SKM-1 (cell line): ENCODE data around the gene HSD17B14.
A peak's percentile ranks its signal among the peaks of the same experiment; 100 is the strongest.
"Not testable (repeated sequence)": the region's sequence is repeated elsewhere in the genome, so short reads cannot be mapped to it uniquely, and the experiment has no call there.

ENCODE experiments used
- DNase-seq: peaks from one replicate; lab custom pipeline; 2025; ENCODE audit not compliant: unreplicated experiment; lab: John Stamatoyannopoulos, UW

Gene HSD17B14

DNA sequence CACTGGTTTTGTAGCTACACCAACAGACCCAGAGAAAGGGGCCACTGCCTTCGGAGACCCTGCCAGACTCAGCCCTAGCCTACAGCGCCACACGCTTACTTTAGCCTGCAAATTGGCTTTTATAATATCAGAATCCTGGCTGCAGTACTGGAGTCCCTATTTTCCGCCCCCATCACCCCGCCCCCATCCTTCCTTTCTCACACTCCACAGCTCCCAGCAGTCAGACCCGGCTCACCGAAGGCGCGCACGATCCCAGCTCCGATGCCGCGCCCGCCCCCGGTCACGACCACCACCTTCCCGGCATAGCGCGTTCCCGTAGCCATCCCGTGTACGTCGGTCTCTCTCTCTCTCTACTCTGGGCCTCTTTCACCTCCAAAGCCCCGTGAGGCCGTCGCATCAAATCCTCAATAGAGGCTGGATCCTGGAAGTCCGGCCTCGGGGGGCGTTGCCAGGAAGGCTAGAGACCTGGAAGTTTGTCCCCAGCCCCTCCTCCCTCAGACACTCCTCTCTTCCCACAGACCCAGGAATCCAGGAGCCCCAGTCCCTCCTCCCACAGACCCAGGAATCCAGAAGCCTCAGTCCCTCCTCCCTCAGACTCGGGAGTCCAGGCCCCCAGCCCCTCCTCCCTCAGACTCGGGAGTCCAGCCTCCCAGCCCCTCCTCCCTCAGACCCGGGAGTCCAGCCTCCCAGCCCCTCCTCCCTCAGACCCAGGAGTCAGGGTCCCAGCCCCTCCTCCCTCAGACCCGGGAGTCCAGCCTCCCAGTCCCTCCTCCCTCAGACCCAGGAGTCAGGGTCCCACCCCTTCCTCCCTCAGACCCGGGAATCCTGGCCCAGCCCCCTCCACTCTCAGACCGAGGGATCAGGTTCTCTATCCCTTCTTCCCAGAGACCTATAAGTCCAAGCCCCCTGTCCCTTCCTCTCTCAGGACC is at the start of gene HSD17B14:
Gene HSD17B14 (minus strand): TSS at position 403 of the 929 bp plus-strand sequence. CDS start 80 bp downstream, at position 323.
- no peak for DNase-seq

DNA sequence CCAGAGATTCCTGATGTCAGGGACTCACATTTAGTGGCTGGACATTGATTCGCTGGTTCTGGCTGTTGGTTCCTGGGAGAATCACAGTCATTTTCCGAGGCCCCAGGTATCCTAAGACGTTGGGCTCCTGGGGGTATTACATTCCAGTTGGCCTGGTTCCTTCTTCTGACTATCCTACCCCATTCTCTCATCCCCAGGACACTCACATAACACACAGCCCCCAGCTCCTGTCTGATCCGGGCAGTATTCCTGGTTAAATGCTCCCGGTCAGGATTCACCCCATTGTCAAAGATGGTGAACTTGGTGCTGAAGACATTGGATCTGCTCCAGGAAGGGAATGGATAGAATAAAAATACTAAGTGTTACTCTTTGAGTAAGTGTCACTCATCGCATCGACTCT is 47.4 kb upstream of the HSD17B14 start:
- DNase-seq: no peak

DNA sequence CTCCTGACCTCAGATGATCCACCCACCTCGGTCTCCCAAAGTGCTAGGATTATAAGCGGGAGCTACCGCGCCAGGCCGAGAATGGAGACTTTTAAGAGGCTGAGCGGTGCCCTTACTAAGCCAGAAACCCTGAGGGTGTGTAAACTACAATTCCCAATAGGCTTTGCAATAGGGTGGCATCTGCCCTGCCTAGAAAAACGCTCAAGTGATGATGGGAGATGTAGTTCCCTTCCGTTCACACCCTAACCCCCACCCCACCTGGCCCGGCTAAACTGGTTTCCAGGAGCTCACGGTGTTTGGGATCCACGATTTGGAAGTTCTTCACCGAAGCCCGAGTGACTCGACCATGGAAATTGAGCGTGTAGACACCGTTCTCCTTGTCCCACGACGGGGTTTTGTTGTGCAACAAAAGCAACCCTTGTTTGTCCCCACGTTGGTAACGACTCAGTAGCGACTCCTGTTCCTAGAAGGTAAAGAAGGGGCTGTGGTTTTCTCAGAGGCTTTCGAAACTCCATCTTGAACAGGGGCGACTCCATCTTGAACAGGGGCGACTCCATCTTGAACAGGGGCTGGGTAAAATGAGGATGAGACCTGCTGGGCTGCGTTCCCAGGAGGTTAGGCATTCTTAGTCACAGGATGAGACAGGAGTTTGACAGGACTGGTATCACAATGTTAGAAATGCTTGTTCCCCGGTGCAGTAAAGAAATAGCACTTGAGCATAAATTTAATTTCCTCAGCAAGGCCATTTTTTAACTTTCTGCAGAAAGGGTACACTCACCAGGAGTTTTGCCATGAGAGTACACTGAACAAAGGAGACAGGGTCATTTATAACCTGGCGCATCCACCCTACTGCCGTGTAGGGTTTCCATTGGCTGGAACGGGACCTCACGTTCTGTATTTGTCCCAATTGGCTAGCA is 45.7 kb upstream of the HSD17B14 start:
- no peak for DNase-seq

DNA sequence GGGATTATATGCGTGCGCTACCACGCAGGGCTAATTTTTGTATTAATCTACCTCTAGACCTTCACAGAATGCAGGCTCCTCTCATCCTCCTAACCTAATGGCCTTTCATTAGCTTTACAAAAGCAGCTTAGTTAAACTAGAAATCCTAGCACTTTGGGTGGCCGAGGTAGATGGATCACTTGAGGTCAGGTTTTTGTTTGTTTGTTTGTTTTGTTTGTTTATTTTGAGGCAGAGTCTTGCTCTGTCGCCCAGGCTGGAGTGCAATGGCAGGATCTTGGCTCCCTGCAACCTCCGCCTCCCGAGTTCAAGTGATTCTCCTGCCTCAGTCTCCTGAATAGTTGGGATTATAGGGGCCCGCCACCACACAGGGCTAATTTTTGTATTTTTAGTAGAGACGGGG is 43.4 kb upstream of the HSD17B14 start:
- not testable (repeated sequence) for DNase-seq

DNA sequence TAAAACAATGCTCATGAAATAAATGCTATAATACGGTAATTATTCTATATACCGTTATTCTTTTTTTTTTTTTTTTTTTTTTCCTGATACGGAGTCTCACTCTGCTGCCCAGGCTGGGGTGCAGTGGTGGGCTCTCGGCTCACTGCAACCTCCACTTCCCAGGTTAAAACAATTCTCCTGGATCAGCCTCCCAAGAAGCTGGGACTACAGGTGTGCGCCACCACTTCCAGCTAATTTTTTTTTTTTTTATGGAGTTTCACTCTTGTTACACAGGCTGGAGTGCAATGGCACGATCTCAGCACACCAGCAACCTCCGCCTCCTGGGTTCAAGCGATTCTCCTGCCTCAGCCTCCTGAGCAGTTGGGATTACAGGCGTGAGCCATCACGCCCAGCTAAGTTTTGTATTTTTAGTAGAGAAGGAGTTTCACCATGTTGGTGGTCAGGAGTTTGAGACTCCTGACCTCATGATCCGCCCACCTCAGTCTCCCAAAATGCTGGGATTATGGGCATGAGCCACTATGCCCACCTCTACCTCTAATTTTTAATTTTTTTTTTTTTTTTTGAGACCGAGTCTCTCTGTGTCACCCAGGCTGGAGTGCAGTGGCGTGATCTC is 42.8 kb upstream of the HSD17B14 start:
- DNase-seq: no peak

DNA sequence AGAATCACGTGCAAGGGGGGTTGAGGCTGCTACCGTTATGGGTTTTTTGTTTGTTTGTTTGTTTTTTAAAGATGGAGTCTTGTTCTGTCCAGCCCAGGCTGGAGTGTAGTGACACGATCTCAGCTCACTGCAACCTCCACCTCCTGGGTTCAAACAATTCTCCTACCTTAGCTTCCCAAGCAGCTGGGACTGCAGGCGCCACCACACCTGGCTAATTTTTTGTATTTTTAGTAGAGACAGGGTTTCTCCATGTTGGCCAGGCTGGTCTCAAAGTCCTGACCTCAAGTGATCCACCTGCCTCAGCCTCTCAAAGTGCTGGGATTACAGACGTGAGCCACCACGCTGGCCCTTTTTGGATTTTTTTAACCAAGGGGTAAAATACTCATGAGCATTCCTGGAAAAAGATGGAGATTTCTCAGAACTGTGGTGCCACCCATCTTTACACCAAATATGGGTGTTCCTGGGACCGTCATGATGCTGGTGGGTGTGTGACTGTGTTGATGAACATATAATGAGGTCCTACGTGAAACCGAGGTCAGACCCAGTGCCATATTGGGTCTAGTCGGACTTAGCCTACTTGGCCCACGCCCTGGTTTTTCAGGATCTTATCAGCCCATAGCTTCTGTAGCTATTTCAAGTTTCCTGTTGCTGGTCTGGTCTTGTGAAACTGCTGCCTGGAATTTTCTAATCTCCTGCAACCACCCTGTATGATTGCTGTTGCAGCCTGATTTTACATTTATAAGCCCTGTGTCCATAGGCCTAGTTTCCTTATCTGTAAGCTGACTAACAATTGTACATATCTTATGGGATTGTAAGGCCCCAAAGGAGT is 42.1 kb upstream of the HSD17B14 start:
- DNase-seq: no peak

DNA sequence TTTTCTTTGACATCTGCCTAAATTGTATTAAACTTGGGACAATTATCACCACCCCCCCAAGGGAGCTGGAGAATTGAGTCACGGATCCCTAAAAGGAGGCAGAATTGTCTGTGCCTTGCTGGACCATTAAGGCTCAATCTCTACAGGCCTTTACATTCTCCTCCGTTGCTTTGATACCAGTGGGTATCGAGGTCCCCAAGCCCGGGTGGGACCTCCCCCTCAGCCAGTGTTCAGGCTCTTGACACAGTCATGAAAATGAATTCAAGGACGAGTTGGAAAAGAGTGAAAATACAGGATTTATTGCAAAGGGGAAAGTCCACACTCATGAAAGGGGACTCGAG is 41.5 kb upstream of the HSD17B14 start:
- no peak for DNase-seq

DNA sequence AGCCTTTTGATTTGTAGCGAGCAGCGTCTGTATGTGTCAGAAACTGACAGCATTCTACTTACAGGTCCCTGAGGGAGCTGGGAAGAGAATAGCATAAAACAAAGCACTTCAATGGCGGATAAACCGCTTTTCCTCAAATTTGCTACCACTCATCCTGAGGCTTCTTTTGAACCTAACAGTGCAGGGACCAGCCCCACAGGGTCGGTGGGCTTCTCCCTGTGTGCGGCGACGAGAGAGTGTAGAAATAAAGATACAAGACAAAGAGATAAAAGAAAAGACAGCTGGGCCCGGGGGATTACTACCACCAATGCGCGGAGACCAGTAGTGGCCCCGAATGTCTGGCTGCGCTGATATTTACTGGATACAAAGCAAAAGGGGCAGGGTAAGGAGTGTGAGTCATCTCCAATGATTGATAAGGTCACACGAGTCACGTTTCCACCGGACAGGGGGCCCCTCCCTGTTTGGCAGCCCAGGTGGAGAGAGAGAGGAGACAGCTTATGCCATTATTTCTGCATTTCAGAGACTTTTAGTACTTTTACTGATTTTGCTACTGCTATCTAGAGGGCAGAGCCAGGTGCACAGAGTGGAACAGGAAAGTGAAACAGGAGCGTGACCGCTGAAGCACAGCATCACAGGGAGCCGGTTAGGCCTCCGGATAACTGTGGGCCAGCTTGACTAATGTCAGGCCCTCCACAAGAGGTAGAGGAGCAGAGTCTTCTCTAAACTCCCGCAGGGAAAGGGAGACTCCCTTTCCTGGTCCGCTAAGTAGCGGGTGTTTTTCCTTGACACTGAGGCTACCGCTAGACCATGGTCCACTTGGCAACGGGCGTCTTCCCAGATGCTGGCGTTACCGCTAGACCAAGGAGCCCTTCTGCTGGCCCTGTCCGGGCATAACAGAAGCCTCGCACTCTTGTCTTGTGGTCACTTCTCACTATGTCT is 40.0 kb upstream of the HSD17B14 start:
- not testable (repeated sequence) for DNase-seq

DNA sequence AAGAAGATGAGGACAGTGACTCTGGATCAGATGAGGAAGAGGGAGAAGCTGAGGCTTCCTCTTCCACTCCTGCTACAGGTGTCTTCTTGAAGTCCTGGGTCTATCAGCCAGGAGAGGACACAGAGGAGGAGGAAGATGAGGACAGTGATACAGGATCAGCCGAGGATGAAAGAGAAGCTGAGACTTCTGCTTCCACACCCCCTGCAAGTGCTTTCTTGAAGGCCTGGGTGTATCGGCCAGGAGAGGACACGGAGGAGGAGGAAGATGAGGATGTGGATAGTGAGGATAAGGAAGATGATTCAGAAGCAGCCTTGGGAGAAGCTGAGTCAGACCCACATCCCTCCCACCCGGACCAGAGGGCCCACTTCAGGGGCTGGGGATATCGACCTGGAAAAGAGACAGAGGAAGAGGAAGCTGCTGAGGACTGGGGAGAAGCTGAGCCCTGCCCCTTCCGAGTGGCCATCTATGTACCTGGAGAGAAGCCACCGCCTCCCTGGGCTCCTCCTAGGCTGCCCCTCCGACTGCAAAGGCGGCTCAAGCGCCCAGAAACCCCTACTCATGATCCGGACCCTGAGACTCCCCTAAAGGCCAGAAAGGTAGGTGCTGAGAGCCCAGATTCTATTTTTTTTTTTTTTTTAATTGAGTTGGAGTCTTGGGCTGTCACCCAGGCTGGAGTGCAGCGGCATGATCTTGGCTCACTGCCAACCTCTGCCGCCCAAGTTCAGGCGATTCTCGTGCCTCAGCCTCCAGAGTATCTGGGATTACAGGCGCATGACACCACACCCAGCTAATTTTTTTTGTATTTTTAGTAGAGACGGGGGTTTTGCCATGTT is 38.2 kb upstream of the HSD17B14 start:
- no peak for DNase-seq

DNA sequence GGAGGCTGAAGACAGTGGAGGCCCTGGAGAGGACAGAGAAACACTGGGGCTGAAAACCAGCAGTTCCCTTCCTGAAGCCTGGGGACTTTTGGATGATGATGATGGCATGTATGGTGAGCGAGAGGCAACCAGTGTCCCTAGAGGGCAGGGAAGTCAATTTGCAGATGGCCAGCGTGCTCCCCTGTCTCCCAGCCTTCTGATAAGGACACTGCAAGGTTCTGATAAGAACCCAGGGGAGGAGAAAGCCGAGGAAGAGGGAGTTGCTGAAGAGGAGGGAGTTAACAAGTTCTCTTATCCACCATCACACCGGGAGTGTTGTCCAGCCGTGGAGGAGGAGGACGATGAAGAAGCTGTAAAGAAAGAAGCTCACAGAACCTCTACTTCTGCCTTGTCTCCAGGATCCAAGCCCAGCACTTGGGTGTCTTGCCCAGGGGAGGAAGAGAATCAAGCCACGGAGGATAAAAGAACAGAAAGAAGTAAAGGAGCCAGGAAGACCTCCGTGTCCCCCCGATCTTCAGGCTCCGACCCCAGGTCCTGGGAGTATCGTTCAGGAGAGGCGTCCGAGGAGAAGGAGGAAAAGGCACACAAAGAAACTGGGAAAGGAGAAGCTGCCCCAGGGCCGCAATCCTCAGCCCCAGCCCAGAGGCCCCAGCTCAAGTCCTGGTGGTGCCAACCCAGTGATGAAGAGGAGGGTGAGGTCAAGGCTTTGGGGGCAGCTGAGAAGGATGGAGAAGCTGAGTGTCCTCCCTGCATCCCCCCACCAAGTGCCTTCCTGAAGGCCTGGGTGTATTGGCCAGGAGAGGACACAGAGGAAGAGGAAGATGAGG is 37.4 kb upstream of the HSD17B14 start:
- DNase-seq: no peak

DNA sequence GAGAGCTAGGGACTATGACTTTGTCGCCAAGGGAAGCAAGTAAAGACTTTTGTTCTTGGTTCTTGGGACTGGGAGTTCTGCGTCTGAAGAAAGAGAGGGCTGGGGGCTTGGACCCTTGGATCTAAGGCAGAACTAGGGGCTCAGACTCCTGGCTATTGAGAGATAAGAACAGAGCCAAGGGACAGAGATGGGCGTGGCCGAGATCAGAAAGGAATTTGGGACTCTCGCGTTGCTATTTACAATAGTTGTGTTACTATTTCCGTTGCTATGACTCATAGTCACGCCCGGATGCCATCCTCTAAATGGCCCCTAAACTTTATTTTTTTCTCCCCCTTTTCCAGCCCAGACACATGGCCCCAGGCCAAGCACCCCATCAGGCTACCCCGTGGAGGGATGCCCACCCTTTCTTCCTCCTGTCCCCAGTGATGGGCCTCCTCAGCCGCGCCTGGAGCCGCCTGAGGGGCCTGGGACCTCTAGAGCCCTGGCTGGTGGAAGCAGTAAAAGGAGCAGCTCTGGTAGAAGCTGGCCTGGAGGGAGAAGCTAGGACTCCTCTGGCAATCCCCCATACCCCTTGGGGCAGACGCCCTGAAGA is 36.7 kb upstream of the HSD17B14 start:
- no peak for DNase-seq

DNA sequence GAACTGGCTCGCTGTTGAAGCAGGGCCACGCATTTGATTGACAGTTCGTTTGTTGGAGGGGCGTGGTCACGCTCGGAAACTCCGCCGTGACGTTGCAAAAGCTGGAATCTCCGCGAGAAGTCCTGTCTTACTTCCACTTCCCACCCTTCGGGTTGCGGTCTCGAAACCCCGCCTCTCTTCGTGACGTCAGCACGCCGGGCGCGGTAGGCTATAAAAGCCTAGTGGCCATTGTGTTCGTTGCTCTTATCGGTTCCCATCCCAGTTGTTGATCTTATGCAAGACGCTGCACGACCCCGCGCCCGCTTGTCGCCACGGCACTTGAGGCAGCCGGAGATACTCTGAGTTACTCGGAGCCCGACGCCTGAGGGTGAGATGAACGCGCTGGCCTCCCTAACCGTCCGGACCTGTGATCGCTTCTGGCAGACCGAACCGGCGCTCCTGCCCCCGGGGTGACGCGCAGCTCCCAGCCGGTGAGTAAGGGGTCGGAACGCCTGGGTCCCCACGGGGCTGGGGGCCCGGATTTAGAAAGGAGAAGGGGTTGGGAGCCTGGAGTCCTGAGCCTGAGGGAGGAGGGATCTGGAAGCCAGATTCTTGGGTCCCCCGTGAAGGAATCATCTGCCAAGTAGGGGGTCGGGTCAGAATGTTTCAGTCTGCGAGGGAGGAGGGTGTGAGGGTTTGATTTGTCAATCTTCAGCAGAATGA is 36.0 kb upstream of the HSD17B14 start, which contains the start of gene PPP1R15A:
Gene PPP1R15A (plus strand): TSS at position 240 of the 702 bp plus-strand sequence. CDS start 813 bp downstream, outside the sequence.
- DNase-seq: peak; percentile 36

DNA sequence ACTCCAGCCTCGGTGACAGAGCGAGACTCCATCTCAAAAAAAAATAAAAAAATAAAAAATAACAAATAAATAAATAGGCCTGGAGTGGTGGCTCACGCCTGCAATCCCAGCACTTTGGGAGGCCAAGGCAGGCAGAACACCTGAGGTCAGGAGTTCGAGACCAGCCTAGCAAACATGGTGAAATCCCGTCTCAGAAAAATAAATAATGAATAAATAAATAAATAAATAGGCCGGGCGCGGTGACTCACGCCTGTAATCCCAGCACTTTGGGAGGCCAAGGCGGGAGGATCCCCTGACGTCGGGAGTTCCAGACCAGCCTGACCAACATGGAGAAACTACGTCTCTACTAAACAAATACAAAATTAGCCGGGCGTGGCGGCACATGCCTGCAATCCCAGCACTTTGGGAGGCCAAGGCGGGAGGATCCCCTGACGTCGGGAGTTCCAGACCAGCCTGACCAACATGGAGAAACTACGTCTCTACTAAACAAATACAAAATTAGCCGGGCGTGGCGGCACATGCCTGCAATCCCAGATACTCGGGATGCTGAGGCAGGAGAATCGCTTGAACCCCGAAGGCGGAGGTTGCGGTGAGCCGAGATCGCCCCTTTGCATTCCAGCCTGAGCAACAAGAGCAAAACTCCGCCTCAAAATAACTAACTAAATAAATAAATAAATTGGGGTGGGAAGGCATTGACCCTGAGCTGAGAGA is 35.3 kb upstream of the HSD17B14 start:
- DNase-seq: not testable (repeated sequence)

DNA sequence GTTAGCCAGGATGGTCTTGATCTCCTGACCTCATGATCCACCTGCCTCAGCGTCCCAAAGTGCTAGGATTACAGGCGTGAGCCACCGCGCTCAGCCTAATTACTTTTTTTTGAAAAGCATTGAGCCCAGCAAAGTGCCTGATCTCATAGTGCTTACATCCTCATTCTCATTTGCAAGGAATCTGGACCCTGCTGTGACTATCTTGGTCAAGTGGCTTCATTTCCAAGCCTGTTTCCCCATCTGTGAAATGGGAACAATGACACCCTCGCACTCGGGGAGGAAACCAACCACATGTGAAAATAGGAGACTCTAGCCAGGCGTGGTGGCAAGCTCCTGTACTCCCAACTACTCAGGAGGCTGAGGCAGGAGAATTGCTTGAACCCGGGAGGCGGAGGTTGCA is 33.8 kb upstream of the HSD17B14 start:
- no peak for DNase-seq

DNA sequence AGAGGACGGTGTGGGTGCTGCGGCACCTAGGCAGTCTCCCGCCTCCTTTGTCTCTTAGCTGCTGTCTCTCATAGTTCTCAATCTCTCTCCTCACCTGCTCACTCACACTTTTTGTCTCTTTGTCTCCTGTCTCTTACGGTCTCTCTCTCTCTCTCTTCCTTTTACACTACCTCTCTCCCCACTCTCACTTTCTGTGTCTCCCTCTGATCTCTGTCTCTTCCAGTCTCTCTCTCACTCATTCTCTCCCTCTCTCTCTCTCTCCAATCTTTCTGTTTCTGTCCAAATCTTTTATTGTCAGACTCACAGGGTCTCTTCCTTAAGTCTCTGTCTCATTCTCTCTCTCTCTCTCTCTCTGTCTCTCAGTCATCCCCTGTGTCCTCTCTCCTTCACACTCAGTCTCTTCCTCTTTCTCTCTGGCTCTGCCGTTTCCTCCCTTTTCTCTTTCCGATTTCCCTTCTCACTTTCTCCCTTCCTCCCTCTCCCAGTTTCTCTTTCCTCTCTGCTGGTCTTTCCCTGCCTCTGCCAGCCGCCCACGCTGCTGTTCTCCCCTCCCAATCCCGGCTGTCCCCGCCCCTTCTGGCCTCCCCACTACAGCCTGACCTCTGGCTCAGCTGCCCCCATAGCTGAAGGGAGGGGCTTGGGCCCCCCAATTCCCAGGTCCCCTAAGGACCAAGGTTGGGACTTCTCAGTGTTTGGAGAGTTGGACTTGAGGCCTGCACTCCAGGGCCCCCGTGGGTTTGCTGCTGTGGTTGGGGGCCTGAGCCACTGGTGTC is 32.0 kb upstream of the HSD17B14 start, which contains the start of gene PLEKHA4:
Gene PLEKHA4 (minus strand): TSS at position 504 of the 773 bp plus-strand sequence. CDS start 997 bp downstream, outside the sequence.
- DNase-seq: no peak
